GM20000 (cell line): ENCODE results near the gene FRMD4A.

Source experiments
- DNase-seq: peaks from one replicate; pipeline ENCODE4 v3.0.0; 2012; ENCODE audit warnings: low spot score
- CTCF ChIP-seq: IDR thresholded peaks from 2 replicates; pipeline ENCODE4 v1.5.1; 2012; ENCODE audit warnings: mild to moderate bottlenecking, control low read depth; ENCODE audit errors: extremely low read depth, missing control alignments

Gene FRMD4A

GRCh38 chr10:13920031-13920430 is 410.7 kb downstream of the FRMD4A start:
- DNase-seq, result no peak
- no peak for TF ChIP-seq CTCF

GRCh38 chr10:13917791-13918190 is 412.9 kb downstream of the FRMD4A start:
- TF ChIP-seq CTCF, result no peak
- no peak for DNase-seq

GRCh38 chr10:13916384-13916947 is 414.3 kb downstream of the FRMD4A start:
- no peak for DNase-seq
- no peak for TF ChIP-seq CTCF

- no peak for TF ChIP-seq CTCF
Observed at GRCh38 chr10:13915710-13916109, 415.0 kb downstream of the FRMD4A start.

GRCh38 chr10:13913897-13914296 is 416.8 kb downstream of the FRMD4A start:
- no peak for TF ChIP-seq CTCF
- no peak for DNase-seq

More at GRCh38 chr10:13915710-13916109, 415.0 kb downstream of the FRMD4A start:
- no peak for DNase-seq

- TF ChIP-seq CTCF, result no peak
- DNase-seq, result no peak
Observed at GRCh38 chr10:13911821-13912520, 418.8 kb downstream of the FRMD4A start.

- DNase-seq, result no peak
Observed at GRCh38 chr10:13909516-13910258, 421.0 kb downstream of the FRMD4A start.

More at GRCh38 chr10:13909516-13910258, 421.0 kb downstream of the FRMD4A start:
- no peak for TF ChIP-seq CTCF
